ENCODE measurements around the gene MYOF.
"Not testable (repeated sequence)": the region's sequence is repeated elsewhere in the genome, so short reads cannot be mapped to it uniquely, and the experiment has no call there.

MYOF gene

GRCh38 chr10:93342366-93342765 lies 139.8 kb downstream of the MYOF start:
- no peak for DNase-seq

- no peak for DNase-seq
Observed at GRCh38 chr10:93337309-93337721, 144.8 kb downstream of the MYOF start.

GRCh38 chr10:93336678-93337077 lies 145.5 kb downstream of the MYOF start:
- DNase-seq, result no peak

- DNase-seq, result no peak
Observed at GRCh38 chr10:93336110-93336509, 146.0 kb downstream of the MYOF start.

GRCh38 chr10:93334901-93335327 lies 147.2 kb downstream of the MYOF start:
- no peak for DNase-seq

GRCh38 chr10:93334181-93334580 lies 148.0 kb downstream of the MYOF start:
- DNase-seq, result no peak

- no peak for DNase-seq
Observed at GRCh38 chr10:93333278-93333978, 148.7 kb downstream of the MYOF start.

- no peak for DNase-seq
Observed at GRCh38 chr10:93330824-93331223, 151.3 kb downstream of the MYOF start.

GRCh38 chr10:93319896-93320295 lies 162.2 kb downstream of the MYOF start:
- no peak for DNase-seq

GRCh38 chr10:93319096-93319495 lies 163.0 kb downstream of the MYOF start:
- no peak for DNase-seq

- no peak for DNase-seq
Observed at GRCh38 chr10:93315246-93315645, 166.9 kb downstream of the MYOF start.

GRCh38 chr10:93314656-93315055 lies 167.5 kb downstream of the MYOF start:
- DNase-seq, result not testable (repeated sequence)

- DNase-seq, result no peak
Observed at GRCh38 chr10:93313798-93314197, 168.3 kb downstream of the MYOF start.

GRCh38 chr10:93309062-93309461 lies 173.1 kb downstream of the MYOF start:
- DNase-seq, result no peak

- DNase-seq, result no peak
Observed at GRCh38 chr10:93305122-93305521, 177.0 kb downstream of the MYOF start.

- no peak for DNase-seq
Observed at GRCh38 chr10:93300981-93301380, 181.2 kb downstream of the MYOF start.

- no peak for DNase-seq
Observed at GRCh38 chr10:93300288-93300917, 181.7 kb downstream of the MYOF start.

- DNase-seq, result no peak
Observed at GRCh38 chr10:93299606-93300287, 182.4 kb downstream of the MYOF start.

- DNase-seq, result no peak
Observed at GRCh38 chr10:93299195-93299594, 182.9 kb downstream of the MYOF start.

GRCh38 chr10:93296151-93296550 lies 186.0 kb downstream of the MYOF start:
- DNase-seq, result no peak

- no peak for DNase-seq
Observed at GRCh38 chr10:93293999-93294398, 188.1 kb downstream of the MYOF start.

- no peak for DNase-seq
Observed at GRCh38 chr10:93290661-93291354, 191.3 kb downstream of the MYOF start.
